Measurements from ENCODE around the gene DCAF7. TPM values are rescaled to one million over a fixed set of nuclear protein-coding genes. Genes with fewer than 3 reads are reported as not detected.

Gene DCAF7
- total RNA-seq, 1 experiment from 2014 or later = 91.5 TPM

DNA sequence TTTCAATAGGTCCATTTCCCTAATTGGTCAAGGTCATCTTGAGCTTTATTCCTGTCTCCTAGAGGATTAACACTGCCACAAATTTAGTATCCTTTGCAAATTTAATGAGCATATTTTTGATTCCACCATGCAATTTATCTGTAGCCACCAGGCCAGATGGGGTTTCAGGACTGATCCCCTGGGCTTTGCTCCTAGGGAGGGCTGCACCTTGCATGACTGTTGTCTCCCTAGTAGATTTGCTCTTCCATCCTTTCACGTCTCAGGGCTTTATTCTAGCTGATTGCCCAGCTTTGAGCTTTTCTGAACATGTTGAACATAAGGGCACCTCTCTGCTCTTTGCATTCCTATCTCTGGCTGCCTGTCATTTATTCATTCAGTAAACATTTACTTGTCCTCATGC, 34.9 kb upstream of the DCAF7 start (continued):
- TF ChIP-seq, protein P1, sequence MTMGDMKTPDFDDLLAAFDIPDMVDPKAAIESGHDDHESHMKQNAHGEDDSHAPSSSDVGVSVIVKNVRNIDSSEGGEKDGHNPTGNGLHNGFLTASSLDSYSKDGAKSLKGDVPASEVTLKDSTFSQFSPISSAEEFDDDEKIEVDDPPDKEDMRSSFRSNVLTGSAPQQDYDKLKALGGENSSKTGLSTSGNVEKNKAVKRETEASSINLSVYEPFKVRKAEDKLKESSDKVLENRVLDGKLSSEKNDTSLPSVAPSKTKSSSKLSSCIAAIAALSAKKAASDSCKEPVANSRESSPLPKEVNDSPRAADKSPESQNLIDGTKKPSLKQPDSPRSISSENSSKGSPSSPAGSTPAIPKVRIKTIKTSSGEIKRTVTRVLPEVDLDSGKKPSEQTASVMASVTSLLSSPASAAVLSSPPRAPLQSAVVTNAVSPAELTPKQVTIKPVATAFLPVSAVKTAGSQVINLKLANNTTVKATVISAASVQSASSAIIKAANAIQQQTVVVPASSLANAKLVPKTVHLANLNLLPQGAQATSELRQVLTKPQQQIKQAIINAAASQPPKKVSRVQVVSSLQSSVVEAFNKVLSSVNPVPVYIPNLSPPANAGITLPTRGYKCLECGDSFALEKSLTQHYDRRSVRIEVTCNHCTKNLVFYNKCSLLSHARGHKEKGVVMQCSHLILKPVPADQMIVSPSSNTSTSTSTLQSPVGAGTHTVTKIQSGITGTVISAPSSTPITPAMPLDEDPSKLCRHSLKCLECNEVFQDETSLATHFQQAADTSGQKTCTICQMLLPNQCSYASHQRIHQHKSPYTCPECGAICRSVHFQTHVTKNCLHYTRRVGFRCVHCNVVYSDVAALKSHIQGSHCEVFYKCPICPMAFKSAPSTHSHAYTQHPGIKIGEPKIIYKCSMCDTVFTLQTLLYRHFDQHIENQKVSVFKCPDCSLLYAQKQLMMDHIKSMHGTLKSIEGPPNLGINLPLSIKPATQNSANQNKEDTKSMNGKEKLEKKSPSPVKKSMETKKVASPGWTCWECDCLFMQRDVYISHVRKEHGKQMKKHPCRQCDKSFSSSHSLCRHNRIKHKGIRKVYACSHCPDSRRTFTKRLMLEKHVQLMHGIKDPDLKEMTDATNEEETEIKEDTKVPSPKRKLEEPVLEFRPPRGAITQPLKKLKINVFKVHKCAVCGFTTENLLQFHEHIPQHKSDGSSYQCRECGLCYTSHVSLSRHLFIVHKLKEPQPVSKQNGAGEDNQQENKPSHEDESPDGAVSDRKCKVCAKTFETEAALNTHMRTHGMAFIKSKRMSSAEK (CRISPR knock-in tag; IDR thresholded peaks at IDR 0.05; ENCODE audit: borderline replicate concordance) = no peak
- TF ChIP-seq, protein P2, sequence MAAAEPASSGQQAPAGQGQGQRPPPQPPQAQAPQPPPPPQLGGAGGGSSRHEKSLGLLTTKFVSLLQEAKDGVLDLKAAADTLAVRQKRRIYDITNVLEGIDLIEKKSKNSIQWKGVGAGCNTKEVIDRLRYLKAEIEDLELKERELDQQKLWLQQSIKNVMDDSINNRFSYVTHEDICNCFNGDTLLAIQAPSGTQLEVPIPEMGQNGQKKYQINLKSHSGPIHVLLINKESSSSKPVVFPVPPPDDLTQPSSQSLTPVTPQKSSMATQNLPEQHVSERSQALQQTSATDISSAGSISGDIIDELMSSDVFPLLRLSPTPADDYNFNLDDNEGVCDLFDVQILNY (CRISPR knock-in tag; IDR thresholded peaks at IDR 0.05) = no peak
- TF ChIP-seq GABPB1 (CRISPR knock-in tag; IDR thresholded peaks at IDR 0.05) = no peak
- no peak for TF ChIP-seq NFATC4 (CRISPR knock-in tag; IDR thresholded peaks at IDR 0.05)
- no peak for TF ChIP-seq NR3C1 (CRISPR knock-in tag; conservative IDR thresholded peaks at IDR 0.05; ENCODE audit: low read depth)
- no peak for TF ChIP-seq NFYB (CRISPR knock-in tag; conservative IDR thresholded peaks at IDR 0.05; ENCODE audit: low read depth)
- TF ChIP-seq, protein P3, sequence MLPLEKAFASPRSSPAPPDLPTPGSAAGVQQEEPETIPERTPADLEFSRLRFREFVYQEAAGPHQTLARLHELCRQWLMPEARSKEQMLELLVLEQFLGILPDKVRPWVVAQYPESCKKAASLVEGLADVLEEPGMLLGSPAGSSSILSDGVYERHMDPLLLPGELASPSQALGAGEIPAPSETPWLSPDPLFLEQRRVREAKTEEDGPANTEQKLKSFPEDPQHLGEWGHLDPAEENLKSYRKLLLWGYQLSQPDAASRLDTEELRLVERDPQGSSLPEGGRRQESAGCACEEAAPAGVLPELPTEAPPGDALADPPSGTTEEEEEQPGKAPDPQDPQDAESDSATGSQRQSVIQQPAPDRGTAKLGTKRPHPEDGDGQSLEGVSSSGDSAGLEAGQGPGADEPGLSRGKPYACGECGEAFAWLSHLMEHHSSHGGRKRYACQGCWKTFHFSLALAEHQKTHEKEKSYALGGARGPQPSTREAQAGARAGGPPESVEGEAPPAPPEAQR (CRISPR knock-in tag; IDR thresholded peaks at IDR 0.05) = no peak
- TF ChIP-seq, protein P4, sequence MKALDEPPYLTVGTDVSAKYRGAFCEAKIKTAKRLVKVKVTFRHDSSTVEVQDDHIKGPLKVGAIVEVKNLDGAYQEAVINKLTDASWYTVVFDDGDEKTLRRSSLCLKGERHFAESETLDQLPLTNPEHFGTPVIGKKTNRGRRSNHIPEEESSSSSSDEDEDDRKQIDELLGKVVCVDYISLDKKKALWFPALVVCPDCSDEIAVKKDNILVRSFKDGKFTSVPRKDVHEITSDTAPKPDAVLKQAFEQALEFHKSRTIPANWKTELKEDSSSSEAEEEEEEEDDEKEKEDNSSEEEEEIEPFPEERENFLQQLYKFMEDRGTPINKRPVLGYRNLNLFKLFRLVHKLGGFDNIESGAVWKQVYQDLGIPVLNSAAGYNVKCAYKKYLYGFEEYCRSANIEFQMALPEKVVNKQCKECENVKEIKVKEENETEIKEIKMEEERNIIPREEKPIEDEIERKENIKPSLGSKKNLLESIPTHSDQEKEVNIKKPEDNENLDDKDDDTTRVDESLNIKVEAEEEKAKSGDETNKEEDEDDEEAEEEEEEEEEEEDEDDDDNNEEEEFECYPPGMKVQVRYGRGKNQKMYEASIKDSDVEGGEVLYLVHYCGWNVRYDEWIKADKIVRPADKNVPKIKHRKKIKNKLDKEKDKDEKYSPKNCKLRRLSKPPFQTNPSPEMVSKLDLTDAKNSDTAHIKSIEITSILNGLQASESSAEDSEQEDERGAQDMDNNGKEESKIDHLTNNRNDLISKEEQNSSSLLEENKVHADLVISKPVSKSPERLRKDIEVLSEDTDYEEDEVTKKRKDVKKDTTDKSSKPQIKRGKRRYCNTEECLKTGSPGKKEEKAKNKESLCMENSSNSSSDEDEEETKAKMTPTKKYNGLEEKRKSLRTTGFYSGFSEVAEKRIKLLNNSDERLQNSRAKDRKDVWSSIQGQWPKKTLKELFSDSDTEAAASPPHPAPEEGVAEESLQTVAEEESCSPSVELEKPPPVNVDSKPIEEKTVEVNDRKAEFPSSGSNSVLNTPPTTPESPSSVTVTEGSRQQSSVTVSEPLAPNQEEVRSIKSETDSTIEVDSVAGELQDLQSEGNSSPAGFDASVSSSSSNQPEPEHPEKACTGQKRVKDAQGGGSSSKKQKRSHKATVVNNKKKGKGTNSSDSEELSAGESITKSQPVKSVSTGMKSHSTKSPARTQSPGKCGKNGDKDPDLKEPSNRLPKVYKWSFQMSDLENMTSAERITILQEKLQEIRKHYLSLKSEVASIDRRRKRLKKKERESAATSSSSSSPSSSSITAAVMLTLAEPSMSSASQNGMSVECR (CRISPR knock-in tag; IDR thresholded peaks at IDR 0.05; ENCODE audit: borderline replicate concordance) = no peak
- TF ChIP-seq, protein P5, sequence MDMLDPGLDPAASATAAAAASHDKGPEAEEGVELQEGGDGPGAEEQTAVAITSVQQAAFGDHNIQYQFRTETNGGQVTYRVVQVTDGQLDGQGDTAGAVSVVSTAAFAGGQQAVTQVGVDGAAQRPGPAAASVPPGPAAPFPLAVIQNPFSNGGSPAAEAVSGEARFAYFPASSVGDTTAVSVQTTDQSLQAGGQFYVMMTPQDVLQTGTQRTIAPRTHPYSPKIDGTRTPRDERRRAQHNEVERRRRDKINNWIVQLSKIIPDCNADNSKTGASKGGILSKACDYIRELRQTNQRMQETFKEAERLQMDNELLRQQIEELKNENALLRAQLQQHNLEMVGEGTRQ (CRISPR knock-in tag; IDR thresholded peaks at IDR 0.05) = no peak
- TF ChIP-seq TP53 (CRISPR knock-in tag; IDR thresholded peaks at IDR 0.05) = no peak

DNA sequence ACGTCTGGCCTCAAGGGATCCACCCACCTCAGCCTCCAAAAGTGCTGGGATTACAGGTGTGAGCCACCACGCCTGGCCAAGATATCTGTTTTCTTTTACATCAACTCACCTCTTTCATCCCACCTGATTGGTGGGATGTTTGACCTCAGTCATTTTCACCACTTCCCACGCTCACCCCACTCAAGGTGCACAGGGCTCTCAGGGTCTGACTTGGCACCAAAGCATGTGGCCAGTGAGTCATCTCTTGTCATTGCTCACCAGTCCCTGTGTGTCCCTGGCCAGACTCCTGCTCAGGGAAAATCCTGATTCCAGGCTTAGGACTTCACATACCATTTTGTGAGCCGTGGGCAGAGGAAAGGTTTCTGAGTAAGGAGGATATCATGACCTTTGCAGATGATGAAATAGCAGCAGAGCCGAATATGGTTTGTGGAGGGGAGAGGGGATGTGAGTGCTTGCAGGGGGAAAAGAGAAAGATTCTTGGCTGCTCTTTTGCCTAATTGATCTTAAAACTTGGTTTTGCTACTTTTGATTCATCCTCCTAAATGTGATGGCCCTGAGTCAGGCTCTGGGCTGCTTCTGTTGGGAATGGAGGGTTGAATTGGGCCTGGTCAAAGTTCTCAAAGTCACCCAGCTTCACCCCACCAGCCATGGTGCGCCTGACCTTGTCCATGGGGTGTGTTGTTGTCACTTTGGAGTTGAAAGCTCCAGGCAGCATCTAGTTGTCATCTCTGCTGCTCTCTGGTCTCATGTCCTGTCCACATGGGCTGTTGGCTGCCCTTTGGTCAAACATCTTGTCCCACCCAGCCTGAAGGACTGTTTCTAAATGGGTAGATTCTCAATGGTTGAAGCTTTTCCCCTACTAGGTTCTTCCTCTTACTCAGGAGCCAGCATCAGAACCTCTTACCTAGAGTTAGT, 33.1 kb upstream of the DCAF7 start:
- Mint-ChIP-seq H3K36me3 (no peaks in the 10 kb centered on the region), H3K27me3 (ENCODE audit: low read depth) (no peaks in the 10 kb centered on the region), H3K9me3 (no peaks in the 10 kb centered on the region), H3K27ac (no peak overlapping the region), H3K4me1 (peaks cover 21% of the 10 kb centered on the region), H3K4me3 (no peak overlapping the region)
- POLR2A ChIA-PET = no interaction called here
- ATAC-seq (no peak), DNase-seq (ENCODE audit: low spot score) (no peak)
- CTCF ChIA-PET = no interaction called here
- no peak for TF ChIP-seq TCF7 (CRISPR knock-in tag; IDR thresholded peaks at IDR 0.05; ENCODE audit: low read depth)
- TF ChIP-seq SMAD3 (CRISPR knock-in tag; IDR thresholded peaks at IDR 0.05; ENCODE audit: borderline replicate concordance) = no peak
- no peak for TF ChIP-seq FOXJ3 (CRISPR knock-in tag; IDR thresholded peaks at IDR 0.05; ENCODE audit: borderline replicate concordance)
- TF ChIP-seq, protein P5 (CRISPR knock-in tag; IDR thresholded peaks at IDR 0.05) = no peak
- TF ChIP-seq, protein P6, sequence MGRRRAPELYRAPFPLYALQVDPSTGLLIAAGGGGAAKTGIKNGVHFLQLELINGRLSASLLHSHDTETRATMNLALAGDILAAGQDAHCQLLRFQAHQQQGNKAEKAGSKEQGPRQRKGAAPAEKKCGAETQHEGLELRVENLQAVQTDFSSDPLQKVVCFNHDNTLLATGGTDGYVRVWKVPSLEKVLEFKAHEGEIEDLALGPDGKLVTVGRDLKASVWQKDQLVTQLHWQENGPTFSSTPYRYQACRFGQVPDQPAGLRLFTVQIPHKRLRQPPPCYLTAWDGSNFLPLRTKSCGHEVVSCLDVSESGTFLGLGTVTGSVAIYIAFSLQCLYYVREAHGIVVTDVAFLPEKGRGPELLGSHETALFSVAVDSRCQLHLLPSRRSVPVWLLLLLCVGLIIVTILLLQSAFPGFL (CRISPR knock-in tag; IDR thresholded peaks at IDR 0.05; ENCODE audit: borderline replicate concordance) = no peak
- TF ChIP-seq, protein P7, sequence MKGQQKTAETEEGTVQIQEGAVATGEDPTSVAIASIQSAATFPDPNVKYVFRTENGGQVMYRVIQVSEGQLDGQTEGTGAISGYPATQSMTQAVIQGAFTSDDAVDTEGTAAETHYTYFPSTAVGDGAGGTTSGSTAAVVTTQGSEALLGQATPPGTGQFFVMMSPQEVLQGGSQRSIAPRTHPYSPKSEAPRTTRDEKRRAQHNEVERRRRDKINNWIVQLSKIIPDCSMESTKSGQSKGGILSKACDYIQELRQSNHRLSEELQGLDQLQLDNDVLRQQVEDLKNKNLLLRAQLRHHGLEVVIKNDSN (CRISPR knock-in tag; IDR thresholded peaks at IDR 0.05) = no peak
- no peak for TF ChIP-seq MYBL2 (CRISPR knock-in tag; IDR thresholded peaks at IDR 0.05)
- TF ChIP-seq ELF4 (CRISPR knock-in tag; IDR thresholded peaks at IDR 0.05; ENCODE audit: low read depth) = no peak

Measured in WTC11 (cell line).